ENCODE data around the gene GSC.
"Not testable (repeated sequence)": the region's sequence is repeated elsewhere in the genome, so short reads cannot be mapped to it uniquely, and the experiment has no call there.

GSC gene

GRCh38 chr14:94771158-94771905, 1.4 kb upstream of the GSC start:
- DNase-seq: no peak

GRCh38 chr14:94770815-94771157, 873 bp upstream of the GSC start:
- DNase-seq: no peak

GRCh38 chr14:94770251-94770749, 387 bp upstream of the GSC start:
- no peak for DNase-seq

GRCh38 chr14:94768521-94769390, 1.2 kb downstream of the GSC start:
- DNase-seq: no peak

GRCh38 chr14:94768141-94768520, 1.8 kb downstream of the GSC start:
- DNase-seq: no peak

- DNase-seq: no peak
Measured at GRCh38 chr14:94767321-94767878, 2.5 kb downstream of the GSC start.

- no peak for DNase-seq
Measured at GRCh38 chr14:94764573-94764972, 5.3 kb downstream of the GSC start.

- no peak for DNase-seq
Measured at GRCh38 chr14:94762431-94762830, 7.5 kb downstream of the GSC start.

- no peak for DNase-seq
Measured at GRCh38 chr14:94761997-94762377, 7.9 kb downstream of the GSC start.

GRCh38 chr14:94761348-94761996, 8.4 kb downstream of the GSC start:
- DNase-seq: no peak

GRCh38 chr14:94756310-94756882, 13.5 kb downstream of the GSC start:
- no peak for DNase-seq

GRCh38 chr14:94754391-94754942, 15.4 kb downstream of the GSC start:
- no peak for DNase-seq

GRCh38 chr14:94752591-94753436, 17.1 kb downstream of the GSC start:
- DNase-seq: no peak

- no peak for DNase-seq
Measured at GRCh38 chr14:94751956-94752355, 18.0 kb downstream of the GSC start.

- DNase-seq: no peak
Measured at GRCh38 chr14:94751321-94751720, 18.6 kb downstream of the GSC start.

GRCh38 chr14:94750371-94750770, 19.5 kb downstream of the GSC start:
- no peak for DNase-seq

GRCh38 chr14:94748667-94749347, 21.1 kb downstream of the GSC start:
- no peak for DNase-seq

- DNase-seq: no peak
Measured at GRCh38 chr14:94747739-94748138, 22.2 kb downstream of the GSC start.

- not testable (repeated sequence) for DNase-seq
Measured at GRCh38 chr14:94747153-94747552, 22.8 kb downstream of the GSC start.

GRCh38 chr14:94746131-94746530, 23.8 kb downstream of the GSC start:
- DNase-seq: no peak

- no peak for DNase-seq
Measured at GRCh38 chr14:94738751-94739150, 31.2 kb downstream of the GSC start.

Data from activated CD4-positive, alpha-beta T cell treated with anti-CD3 and anti-CD28 coated beads, Interleukin-2, amount 50 U/mL, for 4 hours (primary cell).